SK-N-SH (cell line): ENCODE data around the gene RAB30. TPM values are rescaled to one million over a fixed set of nuclear protein-coding genes. Genes with fewer than 3 reads are reported as not detected.

Experiments
- CTCF ChIA-PET: fragments of 300-600, 350-600 bp; formaldehyde crosslinking; extraction: SDS; loops from one replicate; lab custom pipeline; 2021; lab: Yijun Ruan, JAX
- POLR2A ChIA-PET: fragments of 350-600 bp; sonication (Branson Sonifier 250); formaldehyde crosslinking; extraction: SDS; loops from one replicate; lab custom pipeline; 2020; ENCODE audit warnings: antibody characterized with exemption, inconsistent platforms; lab: Yijun Ruan, JAX
- DNase-seq: peaks from one replicate; pipeline ENCODE4 v3.0.0; 2012
- H2AFZ ChIP-seq: fragments of 200-600 bp; sonication (generic); 2 replicates; pipeline ENCODE4 v1.8.1; 2016; ENCODE audit warnings: antibody characterized with exemption, mild to moderate bottlenecking, low read depth
- H3F3A ChIP-seq: fragments of 200-600 bp; sonication (generic); replicated peaks from 2 replicates; pipeline ENCODE3; 2016; ENCODE audit warnings: antibody characterized with exemption, mild to moderate bottlenecking; ENCODE audit not compliant: insufficient read depth
- H3K27ac ChIP-seq, 2 experiments: fragments of 200-500 bp in 1 of 2; fragments of 200-600 bp in 1 of 2; sonication (Bioruptor generic) in 1 of 2; sonication (generic), shearing (Covaris generic) in 1 of 2; 2 replicates each; pipeline versions ENCODE4 v1.5.1 to v1.6.1; 2014 to 2016; ENCODE audit warnings: low read depth in 2 of 2, inconsistent platforms in 1 of 2, low read length in 1 of 2, mild to moderate bottlenecking in 1 of 2, mixed read lengths in 1 of 2
- H3K27me3 ChIP-seq: fragments of 200-600 bp; sonication (generic), shearing (Covaris generic); 2 replicates; pipeline ENCODE4 v1.6.1; 2016; ENCODE audit warnings: mixed run types; ENCODE audit not compliant: insufficient read depth
- H3K36me3 ChIP-seq, 2 experiments: fragments of 200-500 bp in 1 of 2; fragments of 200-600 bp in 1 of 2; sonication (Bioruptor generic) in 1 of 2; sonication (generic) in 1 of 2; replicated peaks in 1 of 2; 2 replicates each; pipeline versions ENCODE3 to v1.5.1; 2014 to 2016; ENCODE audit warnings: low read length in 1 of 2, mild to moderate bottlenecking in 1 of 2; ENCODE audit not compliant: insufficient read depth in 2 of 2, control insufficient read depth in 1 of 2
- H3K4me1 ChIP-seq, 2 experiments: fragments of 200-500 bp in 1 of 2; fragments of 200-600 bp in 1 of 2; sonication (Bioruptor generic) in 1 of 2; sonication (generic), shearing (Covaris generic) in 1 of 2; 2 replicates each; pipeline versions ENCODE4 v1.5.1 to v1.6.1; 2014 to 2016; ENCODE audit warnings: low read depth in 1 of 2, low read length in 1 of 2, mixed run types in 1 of 2; ENCODE audit not compliant: insufficient read depth in 2 of 2, control insufficient read depth in 1 of 2
- H3K4me2 ChIP-seq: fragments of 200-600 bp; sonication (generic), shearing (Covaris generic); 2 replicates; pipeline ENCODE4 v1.6.1; 2017; ENCODE audit warnings: mixed run types
- H3K4me3 ChIP-seq, 2 experiments: fragments of 200-500 bp in 1 of 2; fragments of 200-600 bp in 1 of 2; sonication (Bioruptor generic) in 1 of 2; sonication (generic), shearing (Covaris generic) in 1 of 2; 2 replicates each; pipeline versions ENCODE4 v1.5.1 to v1.8.1; 2014 to 2016; ENCODE audit warnings: low read depth in 2 of 2, inconsistent platforms in 1 of 2, low read length in 1 of 2, mild to moderate bottlenecking in 1 of 2, mixed read lengths in 1 of 2, moderate library complexity in 1 of 2
- H3K79me2 ChIP-seq: fragments of 200-600 bp; sonication (generic); 2 replicates; pipeline ENCODE4 v1.8.1; 2017; ENCODE audit warnings: mild to moderate bottlenecking; ENCODE audit not compliant: insufficient read depth
- H3K9ac ChIP-seq: fragments of 200-600 bp; sonication (generic); 2 replicates; pipeline ENCODE4 v1.6.1; 2017; ENCODE audit warnings: mixed run types
- H3K9me2 ChIP-seq: fragments of 200-600 bp; sonication (generic); 2 replicates; pipeline ENCODE4 v1.6.1; 2017; ENCODE audit warnings: mixed run types
- H3K9me3 ChIP-seq: fragments of 200-600 bp; sonication (generic); 2 replicates; pipeline ENCODE4 v1.6.1; 2017; ENCODE audit warnings: mixed run types, mild to moderate bottlenecking, moderate library complexity
- H4K20me1 ChIP-seq: fragments of 200-600 bp; sonication (generic); 2 replicates; pipeline ENCODE4 v1.6.1; 2017; ENCODE audit warnings: mild to moderate bottlenecking, mixed run types; ENCODE audit not compliant: insufficient read depth
- ELF1 ChIP-seq: IDR thresholded peaks from 2 replicates; pipeline ENCODE4 v1.4.0; 2012
- EZH2phosphoT487 ChIP-seq: fragments of 200-600 bp; sonication (generic); IDR thresholded peaks from 2 replicates; pipeline ENCODE4 v1.6.1; 2017; ENCODE audit warnings: low read depth, mixed run types, mild to moderate bottlenecking, antibody characterized with exemption, moderate library complexity, borderline replicate concordance
- GABPA ChIP-seq: IDR thresholded peaks from 2 replicates; pipeline ENCODE4 v1.4.0; 2012; ENCODE audit warnings: low read depth, mild to moderate bottlenecking
- RXRA ChIP-seq: IDR thresholded peaks from 2 replicates; pipeline ENCODE4 v1.4.0; 2012; ENCODE audit warnings: low read depth, mild to moderate bottlenecking, borderline replicate concordance
- SMC3 ChIP-seq: IDR thresholded peaks from 2 replicates; pipeline ENCODE4 v1.6.1; 2012; ENCODE audit warnings: low read depth, low read length, improper control_type of control experiment
- TCF12 ChIP-seq: IDR thresholded peaks from 2 replicates; pipeline ENCODE4 v1.4.0; 2012
- YY1 ChIP-seq: IDR thresholded peaks from 2 replicates; pipeline ENCODE4 v1.4.0; 2012; ENCODE audit warnings: low read depth, mild to moderate bottlenecking
- WGBS: methylation state at CpG from one replicate; pipeline ENCODE4 v1.1.6; 2017; ENCODE audit warnings: low lambda C conversion rate; 5-methylcytosine and 5-hydroxymethylcytosine counted together
- polyA plus RNA-seq, 3 experiments: library from polyadenylated mRNA; depleted of rRNA; stranded (reverse); fragments of >200 nt; gene quantifications; 2 replicates each; pipeline ENCODE4 v1.2.3, GENCODE V29; 2012
- TF ChIP-seq, protein P1 (sequence below): IDR thresholded peaks from 2 replicates; pipeline ENCODE4; 2012
- TF ChIP-seq, protein P2 (sequence below): IDR thresholded peaks from 2 replicates; pipeline ENCODE4 v1.4.0; 2012; ENCODE audit warnings: low read depth, borderline replicate concordance
- TF ChIP-seq, protein P3 (sequence below): fragments of 150-350 bp; IDR thresholded peaks from 2 replicates; pipeline ENCODE4 v1.6.1; 2017; ENCODE audit warnings: antibody characterized with exemption, low read length, low read depth, borderline replicate concordance
- TF ChIP-seq, protein P4 (sequence below): fragments of 200-600 bp; sonication (generic); IDR thresholded peaks from 2 replicates; pipeline ENCODE4 v1.6.1; 2017; ENCODE audit warnings: antibody characterized with exemption, mild to moderate bottlenecking, moderate library complexity

Gene RAB30
- polyA plus RNA-seq, 1 of the 3 experiments (the other 2 are of a cell fraction): 3.3 TPM

DNA sequence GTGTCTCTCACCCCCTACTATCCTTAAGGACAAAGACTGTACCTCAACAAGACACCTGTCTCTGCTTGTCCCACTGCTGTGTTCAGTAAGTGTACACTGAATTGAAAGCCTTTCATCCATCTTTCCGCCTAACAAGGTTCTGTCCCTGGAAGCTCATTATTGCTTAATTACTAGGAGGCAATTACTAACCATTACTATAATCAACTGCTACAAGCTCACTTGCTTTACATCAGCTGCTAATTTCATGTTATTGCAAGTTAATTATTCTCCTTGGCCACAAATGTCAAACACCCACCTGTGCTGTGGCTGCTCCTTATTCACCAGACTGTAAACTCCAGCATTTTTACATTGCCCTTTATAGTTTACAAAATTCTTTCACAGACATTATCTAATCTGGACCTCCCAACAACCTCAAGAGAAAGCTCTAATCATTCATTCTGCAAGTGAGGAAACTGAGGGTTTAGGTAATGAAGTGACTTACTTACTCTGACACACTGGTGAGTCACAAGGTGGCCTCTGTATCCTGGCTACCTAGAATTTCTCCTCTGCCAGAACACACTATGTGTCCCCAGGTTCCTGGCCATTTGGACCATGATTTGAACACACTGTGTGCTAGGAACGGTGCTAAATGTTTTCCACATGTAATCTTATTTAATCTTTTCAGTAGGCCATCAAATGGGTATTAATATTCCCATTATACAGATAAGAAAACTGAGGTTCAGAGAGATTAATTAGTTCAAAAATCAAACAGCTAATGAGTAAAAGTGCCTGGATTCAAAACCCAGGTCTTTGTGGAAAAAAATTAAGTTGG lies 66.7 kb downstream of the RAB30 start:
- Histone ChIP-seq H3K36me3 (peaks cover 0 to 4% of the 10 kb centered on the region in 2 experiments), H2AFZ (no peak overlapping the region), H4K20me1 (no peaks in the 10 kb centered on the region), H3K9ac (no peak overlapping the region), H3K27me3 (no peaks in the 10 kb centered on the region), H3K9me3 (no peaks in the 10 kb centered on the region), H3K79me2 (peaks cover 13% of the 10 kb centered on the region; the same call in 1 of the 2 replicates), H3K4me3 (no peak overlapping the region), H3K4me1 (peaks cover 17 to 18% of the 10 kb centered on the region in 2 experiments), H3K9me2 (no peaks in the 10 kb centered on the region), H3F3A (peaks cover 3% of the 10 kb centered on the region), H3K4me2 (no peak overlapping the region), H3K27ac (no peak overlapping the region)
- ChIA-PET CTCF (no interaction called here), POLR2A (no interaction called here)
- no peak for TF ChIP-seq GABPA
- TF ChIP-seq, protein P1, sequence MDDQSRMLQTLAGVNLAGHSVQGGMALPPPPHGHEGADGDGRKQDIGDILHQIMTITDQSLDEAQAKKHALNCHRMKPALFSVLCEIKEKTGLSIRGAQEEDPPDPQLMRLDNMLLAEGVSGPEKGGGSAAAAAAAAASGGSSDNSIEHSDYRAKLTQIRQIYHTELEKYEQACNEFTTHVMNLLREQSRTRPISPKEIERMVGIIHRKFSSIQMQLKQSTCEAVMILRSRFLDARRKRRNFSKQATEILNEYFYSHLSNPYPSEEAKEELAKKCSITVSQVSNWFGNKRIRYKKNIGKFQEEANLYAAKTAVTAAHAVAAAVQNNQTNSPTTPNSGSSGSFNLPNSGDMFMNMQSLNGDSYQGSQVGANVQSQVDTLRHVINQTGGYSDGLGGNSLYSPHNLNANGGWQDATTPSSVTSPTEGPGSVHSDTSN: no peak
- TF ChIP-seq, protein P2, sequence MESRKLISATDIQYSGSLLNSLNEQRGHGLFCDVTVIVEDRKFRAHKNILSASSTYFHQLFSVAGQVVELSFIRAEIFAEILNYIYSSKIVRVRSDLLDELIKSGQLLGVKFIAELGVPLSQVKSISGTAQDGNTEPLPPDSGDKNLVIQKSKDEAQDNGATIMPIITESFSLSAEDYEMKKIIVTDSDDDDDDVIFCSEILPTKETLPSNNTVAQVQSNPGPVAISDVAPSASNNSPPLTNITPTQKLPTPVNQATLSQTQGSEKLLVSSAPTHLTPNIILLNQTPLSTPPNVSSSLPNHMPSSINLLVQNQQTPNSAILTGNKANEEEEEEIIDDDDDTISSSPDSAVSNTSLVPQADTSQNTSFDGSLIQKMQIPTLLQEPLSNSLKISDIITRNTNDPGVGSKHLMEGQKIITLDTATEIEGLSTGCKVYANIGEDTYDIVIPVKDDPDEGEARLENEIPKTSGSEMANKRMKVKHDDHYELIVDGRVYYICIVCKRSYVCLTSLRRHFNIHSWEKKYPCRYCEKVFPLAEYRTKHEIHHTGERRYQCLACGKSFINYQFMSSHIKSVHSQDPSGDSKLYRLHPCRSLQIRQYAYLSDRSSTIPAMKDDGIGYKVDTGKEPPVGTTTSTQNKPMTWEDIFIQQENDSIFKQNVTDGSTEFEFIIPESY: no peak
- TF ChIP-seq, protein P3, sequence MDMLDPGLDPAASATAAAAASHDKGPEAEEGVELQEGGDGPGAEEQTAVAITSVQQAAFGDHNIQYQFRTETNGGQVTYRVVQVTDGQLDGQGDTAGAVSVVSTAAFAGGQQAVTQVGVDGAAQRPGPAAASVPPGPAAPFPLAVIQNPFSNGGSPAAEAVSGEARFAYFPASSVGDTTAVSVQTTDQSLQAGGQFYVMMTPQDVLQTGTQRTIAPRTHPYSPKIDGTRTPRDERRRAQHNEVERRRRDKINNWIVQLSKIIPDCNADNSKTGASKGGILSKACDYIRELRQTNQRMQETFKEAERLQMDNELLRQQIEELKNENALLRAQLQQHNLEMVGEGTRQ: no peak
- TF ChIP-seq SMC3: no peak
- TF ChIP-seq RXRA: no peak
- TF ChIP-seq YY1: no peak
- TF ChIP-seq ELF1: no peak
- TF ChIP-seq EZH2phosphoT487: no peak
- TF ChIP-seq, protein P4, sequence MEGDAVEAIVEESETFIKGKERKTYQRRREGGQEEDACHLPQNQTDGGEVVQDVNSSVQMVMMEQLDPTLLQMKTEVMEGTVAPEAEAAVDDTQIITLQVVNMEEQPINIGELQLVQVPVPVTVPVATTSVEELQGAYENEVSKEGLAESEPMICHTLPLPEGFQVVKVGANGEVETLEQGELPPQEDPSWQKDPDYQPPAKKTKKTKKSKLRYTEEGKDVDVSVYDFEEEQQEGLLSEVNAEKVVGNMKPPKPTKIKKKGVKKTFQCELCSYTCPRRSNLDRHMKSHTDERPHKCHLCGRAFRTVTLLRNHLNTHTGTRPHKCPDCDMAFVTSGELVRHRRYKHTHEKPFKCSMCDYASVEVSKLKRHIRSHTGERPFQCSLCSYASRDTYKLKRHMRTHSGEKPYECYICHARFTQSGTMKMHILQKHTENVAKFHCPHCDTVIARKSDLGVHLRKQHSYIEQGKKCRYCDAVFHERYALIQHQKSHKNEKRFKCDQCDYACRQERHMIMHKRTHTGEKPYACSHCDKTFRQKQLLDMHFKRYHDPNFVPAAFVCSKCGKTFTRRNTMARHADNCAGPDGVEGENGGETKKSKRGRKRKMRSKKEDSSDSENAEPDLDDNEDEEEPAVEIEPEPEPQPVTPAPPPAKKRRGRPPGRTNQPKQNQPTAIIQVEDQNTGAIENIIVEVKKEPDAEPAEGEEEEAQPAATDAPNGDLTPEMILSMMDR: no peak
- no peak for TF ChIP-seq TCF12
- DNase-seq: no peak
- 97% methylated on average over 2 of the region's 2 CpGs for WGBS
